GM21576 (cell line): ENCODE data around the gene IL10RB.
A peak's percentile ranks its signal among the peaks of the same experiment; 100 is the strongest.
"Not testable (repeated sequence)": the region's sequence is repeated elsewhere in the genome, so short reads cannot be mapped to it uniquely, and the experiment has no call there.

Source experiments
- ATAC-seq: cut with Tn5 transposase; IDR thresholded peaks from one replicate; pipeline ENCODE4 v1.9.1; 2021; ENCODE audit warnings: mild to moderate bottlenecking, moderate library complexity; ENCODE audit not compliant: unreplicated experiment

IL10RB gene

DNA sequence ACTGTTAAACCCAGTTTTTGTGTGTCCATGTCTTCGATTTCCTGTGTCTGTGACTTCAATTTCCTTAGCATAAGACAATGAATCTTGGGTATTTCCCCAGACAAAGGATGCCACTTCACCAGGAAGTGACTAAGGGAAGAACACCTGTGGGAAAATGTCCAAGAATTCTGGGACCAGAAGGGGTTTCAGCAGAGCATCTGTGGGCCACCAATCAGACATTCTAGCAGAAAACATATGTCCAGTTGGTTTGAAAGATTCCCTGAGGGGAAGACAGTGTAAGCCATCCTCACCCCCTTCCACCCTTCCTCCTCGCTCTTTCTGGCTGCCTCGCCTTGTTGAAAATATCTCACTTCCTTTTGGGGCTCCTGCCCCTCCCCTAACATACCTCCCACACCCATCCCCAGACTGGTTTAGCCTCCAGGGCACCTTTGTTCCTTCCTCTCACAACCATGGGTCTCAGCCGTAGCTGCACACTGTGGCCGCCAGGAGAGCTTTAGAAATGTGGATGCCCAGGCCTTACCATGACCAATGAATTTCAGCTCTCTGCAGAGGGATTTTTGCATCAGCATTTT lies 33.1 kb downstream of the IL10RB start:
- peak; percentile 72 for ATAC-seq

DNA sequence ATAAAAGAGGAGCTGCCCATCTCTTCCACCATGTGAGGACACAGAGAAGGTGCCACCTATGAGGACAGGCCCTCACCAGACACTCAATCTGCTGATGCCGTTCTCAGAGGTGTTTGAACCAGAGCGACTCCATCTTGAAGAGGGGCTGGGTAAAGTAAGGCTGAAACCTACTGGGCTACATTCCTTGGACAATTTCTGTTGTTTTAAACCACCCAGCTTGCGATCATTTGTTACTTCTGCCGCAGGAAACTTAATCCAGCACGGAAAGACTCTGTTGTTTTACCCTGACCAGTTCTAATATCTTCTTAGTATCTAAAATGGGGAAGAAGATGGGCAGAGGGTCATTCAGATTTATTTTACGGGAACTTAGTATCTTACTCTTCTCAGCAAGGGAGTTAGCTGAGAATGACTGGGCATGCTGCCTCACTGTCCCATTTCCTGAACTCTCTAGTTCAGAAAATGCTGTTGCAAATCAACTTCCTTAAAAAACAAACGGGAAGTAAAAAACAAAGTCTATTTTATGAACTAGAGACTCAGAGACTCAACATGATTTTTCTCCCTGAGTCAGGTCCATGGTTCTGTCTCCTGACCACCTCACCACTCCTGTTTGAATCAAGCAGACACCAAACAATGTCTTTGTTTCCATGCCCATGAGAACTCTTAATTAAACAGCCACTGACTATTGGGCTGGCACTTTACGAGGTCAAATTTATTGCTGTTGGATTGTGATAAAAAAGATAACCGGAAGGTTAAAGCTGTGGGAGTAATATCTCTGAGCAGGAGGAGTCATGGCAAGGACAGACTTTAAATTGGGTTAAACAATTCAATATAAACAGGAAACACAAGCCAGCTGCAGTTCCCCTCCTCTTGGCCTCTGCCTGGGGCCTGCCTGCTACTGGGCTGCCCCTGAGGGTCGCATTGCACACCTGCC lies 34.8 kb downstream of the IL10RB start:
- ATAC-seq: no peak

DNA sequence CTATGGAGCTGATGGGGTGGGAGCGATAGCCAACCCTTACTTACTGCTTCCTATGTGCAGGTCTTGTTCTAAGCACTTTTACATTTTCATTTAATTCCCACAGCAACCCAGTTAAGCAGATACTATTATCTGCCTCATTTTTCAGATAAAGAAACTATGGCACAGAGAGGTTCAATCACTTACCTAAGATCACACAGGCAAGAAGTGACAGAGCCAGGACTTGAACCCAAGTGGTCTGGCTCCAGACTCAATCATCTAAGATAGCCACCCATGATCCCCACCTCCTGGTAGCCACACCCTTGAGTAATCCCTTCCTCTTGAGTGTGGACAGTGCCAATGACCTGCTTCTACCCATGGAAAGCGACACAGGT lies 35.5 kb downstream of the IL10RB start:
- no peak for ATAC-seq

- ATAC-seq: no peak
Measured at GRCh38 chr21:33302055-33302454, 35.9 kb downstream of the IL10RB start.

GRCh38 chr21:33302796-33303195 lies 36.6 kb downstream of the IL10RB start:
- ATAC-seq: no peak

DNA sequence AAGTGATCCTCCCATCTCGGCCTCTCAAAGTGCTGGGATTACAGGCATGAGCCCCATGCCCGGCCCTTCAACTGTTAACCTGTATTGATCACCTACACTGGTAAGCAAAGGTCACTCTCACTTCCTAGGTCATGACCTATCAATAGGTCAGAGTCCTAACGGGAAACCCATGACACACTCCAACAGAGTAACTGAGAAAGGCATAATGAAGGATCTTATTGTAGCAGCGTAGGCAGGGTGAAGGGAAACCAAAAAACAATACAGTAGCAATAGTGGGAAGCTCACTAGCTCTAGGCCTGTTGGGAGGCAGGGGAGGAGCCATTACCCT lies 39.1 kb downstream of the IL10RB start:
- no peak for ATAC-seq

- no peak for ATAC-seq
Measured at GRCh38 chr21:33305938-33306337, 39.8 kb downstream of the IL10RB start.

GRCh38 chr21:33308586-33309490 lies 42.7 kb downstream of the IL10RB start:
- ATAC-seq: peak; percentile 71

DNA sequence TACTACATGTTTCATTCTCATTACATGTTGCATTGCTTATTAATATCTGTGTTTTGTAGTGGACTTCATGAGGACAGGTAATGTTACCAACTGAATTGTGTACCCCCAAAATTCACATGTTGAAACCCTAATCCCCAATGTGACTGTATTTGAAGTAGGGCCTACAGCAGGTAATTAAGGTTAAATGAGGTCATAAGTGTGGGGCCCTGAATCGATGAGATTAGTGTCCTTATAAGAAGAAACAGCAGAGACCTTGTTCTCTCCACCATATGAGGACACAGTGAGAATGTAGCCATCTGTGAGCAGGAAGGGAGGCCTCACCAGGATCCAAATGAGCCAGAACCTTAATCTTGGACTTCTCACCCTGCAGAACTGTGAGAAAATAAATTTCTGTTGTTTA lies 43.6 kb downstream of the IL10RB start:
- no peak for ATAC-seq

GRCh38 chr21:33312121-33312520 lies 46.0 kb downstream of the IL10RB start:
- ATAC-seq: no peak

DNA sequence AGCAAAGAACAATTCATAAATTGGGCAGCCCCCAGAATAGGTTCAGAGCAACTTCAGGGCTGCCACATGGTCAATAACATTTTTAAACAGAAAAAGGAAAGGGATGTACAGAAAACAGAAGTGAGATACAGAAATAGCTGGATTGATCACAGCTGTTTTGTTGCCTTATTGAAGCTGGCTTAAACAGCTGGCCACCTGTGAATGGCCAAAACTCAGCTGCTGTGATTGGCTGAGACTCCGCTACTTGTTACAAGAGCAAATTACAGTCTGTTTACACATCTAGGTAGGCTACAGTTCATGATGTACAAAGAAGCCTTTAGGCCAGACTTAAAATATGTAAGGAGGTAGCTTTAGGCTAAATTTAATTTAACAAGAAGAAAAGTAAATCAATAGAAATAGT lies 47.0 kb downstream of the IL10RB start:
- ATAC-seq: no peak

DNA sequence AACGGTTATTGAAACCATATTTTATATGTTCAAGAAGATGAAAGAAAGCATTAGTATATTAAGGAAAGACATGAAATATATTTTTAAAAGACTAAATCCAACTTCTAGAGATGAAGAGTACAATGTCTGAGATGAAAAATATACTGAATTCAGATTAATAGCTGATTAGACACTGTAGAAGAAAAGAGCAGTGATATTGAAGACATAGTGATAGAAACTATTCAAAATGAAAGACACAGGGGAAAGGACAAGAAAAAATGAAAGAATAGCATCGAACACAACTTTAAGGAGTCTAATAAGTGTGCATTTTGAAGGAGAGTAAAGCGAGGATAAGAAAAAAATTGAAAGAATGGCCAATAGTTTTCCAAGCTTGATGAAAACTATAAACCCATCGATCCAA lies 47.4 kb downstream of the IL10RB start:
- ATAC-seq: no peak

DNA sequence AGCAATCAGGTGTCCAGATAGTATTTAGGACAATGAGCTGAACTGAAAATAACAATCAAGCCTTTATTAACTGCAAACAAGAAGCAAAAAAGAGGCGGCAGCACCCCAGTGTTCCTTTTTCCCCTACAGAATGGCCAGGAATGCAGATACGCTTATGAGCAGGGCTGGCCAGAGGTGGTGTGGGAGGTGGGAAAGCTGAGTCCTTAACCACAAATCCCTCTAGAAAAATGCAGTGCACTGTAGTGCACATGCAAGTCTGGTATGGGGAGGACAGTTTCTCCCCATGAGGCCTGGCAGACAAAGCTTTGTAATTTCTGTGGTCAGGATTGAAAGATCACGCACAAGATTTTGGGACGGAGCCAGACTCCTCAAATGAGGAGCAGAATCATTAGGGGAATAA lies 47.9 kb downstream of the IL10RB start:
- ATAC-seq: no peak

DNA sequence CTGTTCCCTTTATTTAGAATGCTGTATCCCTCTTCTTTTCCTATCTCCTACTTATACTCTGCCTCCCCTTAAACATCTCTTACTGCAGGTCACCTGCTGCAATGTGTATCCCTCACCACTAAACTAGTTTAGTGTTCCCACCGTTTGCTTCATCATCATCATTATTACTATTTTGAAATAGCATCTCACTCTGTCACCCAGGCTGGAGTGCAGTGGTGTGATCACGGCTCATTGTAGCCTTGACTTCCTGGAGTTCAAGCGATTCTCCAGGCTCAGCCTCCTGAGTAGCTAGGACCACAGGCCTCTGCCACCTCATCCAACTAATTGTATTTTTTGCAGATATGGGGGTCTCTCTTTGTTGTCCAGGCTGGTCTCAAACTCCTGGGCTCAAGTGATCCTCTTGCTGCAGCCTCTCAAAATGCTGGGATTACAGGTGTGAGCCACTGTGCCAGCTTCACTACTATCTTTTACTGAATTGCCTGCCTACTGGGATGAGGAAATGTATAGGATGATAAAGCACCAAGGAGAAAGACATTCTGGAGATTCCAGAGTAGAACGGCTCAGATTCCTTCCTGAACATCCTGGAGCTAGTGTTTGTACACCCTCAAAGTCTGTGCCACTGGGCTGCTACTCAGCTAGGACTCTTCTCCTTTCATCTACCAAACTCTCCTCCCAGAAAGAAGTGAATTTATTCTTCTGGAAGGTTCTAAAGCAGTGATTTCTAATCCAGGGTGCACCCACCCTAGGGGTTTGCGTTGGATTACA lies 50.0 kb downstream of the IL10RB start:
- ATAC-seq: no peak

DNA sequence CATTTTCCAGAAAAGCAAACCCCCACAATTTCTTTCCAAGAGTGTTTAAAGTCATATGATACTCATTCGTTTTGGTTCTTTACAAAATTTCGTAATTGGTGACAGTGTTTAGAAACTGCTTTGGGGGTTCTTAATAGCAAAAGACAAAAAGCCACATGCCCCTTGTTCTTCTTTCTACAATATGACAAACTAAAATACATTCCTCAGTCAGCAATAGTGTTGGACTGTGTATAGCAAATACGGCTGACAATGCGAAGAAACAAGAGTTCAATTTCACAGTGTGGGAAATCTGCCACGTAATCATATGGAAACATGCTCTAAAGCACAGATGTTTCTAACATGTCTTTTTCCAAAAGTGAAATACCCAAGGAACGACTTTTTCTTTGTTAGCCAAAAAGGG lies 51.0 kb downstream of the IL10RB start:
- no peak for ATAC-seq

DNA sequence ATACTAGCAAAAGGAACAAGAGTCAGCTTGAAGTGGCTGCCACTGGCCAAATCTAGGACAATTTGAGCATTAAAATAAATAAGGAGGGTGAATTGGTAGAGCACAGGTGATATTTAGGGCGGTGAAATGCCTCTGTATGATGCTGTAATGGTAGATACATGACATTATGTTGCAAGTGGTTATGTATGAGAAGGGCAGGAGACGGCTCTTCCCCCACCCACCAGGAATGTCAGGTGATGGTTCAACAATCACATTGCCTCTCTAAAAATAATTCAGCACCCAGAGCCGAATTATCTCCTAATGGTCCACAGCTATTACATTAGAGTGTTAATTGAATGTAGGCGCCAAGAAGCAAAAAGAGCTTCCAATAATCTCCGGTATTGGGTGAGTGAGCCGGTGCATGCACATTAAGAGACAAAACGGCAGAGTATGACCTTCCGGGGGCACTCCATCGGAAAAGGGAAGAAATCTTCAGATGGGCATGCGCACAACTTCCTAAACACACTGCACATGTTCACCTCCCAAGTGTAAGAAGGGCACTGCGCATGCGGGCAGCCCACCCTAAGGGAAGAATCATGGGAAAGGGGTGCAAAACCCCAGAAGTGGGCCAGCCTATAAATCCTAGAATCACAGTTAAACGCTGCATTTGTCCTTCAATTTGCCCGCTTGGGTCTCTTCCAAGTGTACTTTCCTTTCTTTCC lies 51.8 kb downstream of the IL10RB start:
- no peak for ATAC-seq

DNA sequence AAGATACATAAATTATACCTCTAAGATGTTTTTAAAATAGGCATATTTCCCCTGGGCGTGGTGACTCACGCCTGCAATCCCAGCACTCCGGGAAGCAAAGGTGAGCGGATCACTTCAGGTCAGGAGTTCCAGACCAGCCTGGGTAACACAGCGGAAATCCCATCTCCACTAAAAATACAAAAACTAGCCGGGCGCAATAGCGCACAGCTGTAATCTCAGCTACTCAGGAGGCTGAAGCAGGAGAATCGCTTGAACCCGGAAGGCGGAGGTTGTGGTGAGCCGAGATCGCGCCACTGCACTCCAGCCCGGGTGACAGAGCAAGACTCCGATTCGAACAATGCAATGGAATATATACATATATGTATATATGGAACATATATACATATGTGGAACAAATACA lies 54.8 kb downstream of the IL10RB start:
- ATAC-seq: not testable (repeated sequence)

DNA sequence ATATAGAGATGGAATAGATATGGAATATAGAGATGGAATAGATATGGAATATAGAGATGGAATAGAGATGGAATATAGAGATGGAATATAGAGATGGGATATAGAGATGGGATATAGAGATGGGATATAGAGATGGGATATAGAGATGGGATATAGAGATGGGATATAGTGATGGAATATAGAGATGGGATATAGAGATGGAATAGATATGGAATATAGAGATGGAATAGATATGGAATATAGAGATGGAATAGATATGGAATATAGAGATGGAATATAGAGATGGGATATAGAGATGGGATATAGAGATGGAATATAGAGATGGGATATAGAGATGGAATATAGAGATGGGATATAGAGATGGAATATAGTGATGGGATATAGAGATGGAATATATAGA lies 57.4 kb downstream of the IL10RB start:
- not testable (repeated sequence) for ATAC-seq

- peak; percentile 64 for ATAC-seq
Measured at GRCh38 chr21:33324291-33325221, 58.4 kb downstream of the IL10RB start, which contains the start of gene IFNAR1. TSS of gene IFNAR1 (plus strand) at chr21:33324970. CDS start at chr21:33325056, 86 bp downstream.
